Measurements from ENCODE around the gene ACYP2. TPM values are rescaled to one million over a fixed set of nuclear protein-coding genes. Genes with fewer than 3 reads are reported as not detected.

The ACYP2 gene
- total RNA-seq, 1 experiment from 2014 or later = 10.9 TPM

- no peak for DNase-seq
- H3K27ac Mint-ChIP-seq (ENCODE audit: unreplicated experiment) = no peak overlapping the region
- intact Hi-C loops (cut with micrococcal nuclease; ENCODE audit: unreplicated experiment) = no loop called here
- CTCF ChIA-PET = no interaction called here
- H3K9me3 Mint-ChIP-seq (ENCODE audit: low read depth, unreplicated experiment) = no peaks in the 10 kb centered on the region
- no peaks in the 10 kb centered on the region for H3K27me3 Mint-ChIP-seq (ENCODE audit: unreplicated experiment)
- TF ChIP-seq, protein P1, sequence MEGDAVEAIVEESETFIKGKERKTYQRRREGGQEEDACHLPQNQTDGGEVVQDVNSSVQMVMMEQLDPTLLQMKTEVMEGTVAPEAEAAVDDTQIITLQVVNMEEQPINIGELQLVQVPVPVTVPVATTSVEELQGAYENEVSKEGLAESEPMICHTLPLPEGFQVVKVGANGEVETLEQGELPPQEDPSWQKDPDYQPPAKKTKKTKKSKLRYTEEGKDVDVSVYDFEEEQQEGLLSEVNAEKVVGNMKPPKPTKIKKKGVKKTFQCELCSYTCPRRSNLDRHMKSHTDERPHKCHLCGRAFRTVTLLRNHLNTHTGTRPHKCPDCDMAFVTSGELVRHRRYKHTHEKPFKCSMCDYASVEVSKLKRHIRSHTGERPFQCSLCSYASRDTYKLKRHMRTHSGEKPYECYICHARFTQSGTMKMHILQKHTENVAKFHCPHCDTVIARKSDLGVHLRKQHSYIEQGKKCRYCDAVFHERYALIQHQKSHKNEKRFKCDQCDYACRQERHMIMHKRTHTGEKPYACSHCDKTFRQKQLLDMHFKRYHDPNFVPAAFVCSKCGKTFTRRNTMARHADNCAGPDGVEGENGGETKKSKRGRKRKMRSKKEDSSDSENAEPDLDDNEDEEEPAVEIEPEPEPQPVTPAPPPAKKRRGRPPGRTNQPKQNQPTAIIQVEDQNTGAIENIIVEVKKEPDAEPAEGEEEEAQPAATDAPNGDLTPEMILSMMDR (IDR thresholded peaks at IDR 0.05; ENCODE audit: unreplicated experiment) = no peak
- BruUV-seq (replicated peaks) = no TSS peak
- H3K4me3 Mint-ChIP-seq (ENCODE audit: low read depth, unreplicated experiment) = no peak overlapping the region
- no peaks in the 10 kb centered on the region for H3K36me3 Mint-ChIP-seq (ENCODE audit: insufficient read depth, unreplicated experiment)
- no peaks in the 10 kb centered on the region for H3K4me1 Mint-ChIP-seq (ENCODE audit: low read depth, unreplicated experiment)
These were observed 191.1 kb downstream of the ACYP2 start for GRCh38 chr2:54306556-54306955.

GRCh38 chr2:54308186-54308585 is 192.8 kb downstream of the ACYP2 start:
- CTCF ChIA-PET = interaction anchor here (0.5 kb wide), 1 partner anchor 137 kb away, joined by 5 read pairs; no protein-coding TSS in a partner anchor
- intact Hi-C loops (cut with micrococcal nuclease; ENCODE audit: unreplicated experiment) = no loop called here
- BruUV-seq (replicated peaks) = no TSS peak
- Mint-ChIP-seq H3K27me3 (ENCODE audit: unreplicated experiment) (no peaks in the 10 kb centered on the region), H3K9me3 (ENCODE audit: low read depth, unreplicated experiment) (no peaks in the 10 kb centered on the region), H3K4me1 (ENCODE audit: low read depth, unreplicated experiment) (no peaks in the 10 kb centered on the region), H3K27ac (ENCODE audit: unreplicated experiment) (no peak overlapping the region), H3K4me3 (ENCODE audit: low read depth, unreplicated experiment) (no peak overlapping the region), H3K36me3 (ENCODE audit: insufficient read depth, unreplicated experiment) (no peaks in the 10 kb centered on the region)
- TF ChIP-seq, protein P1 (IDR thresholded peaks at IDR 0.05; ENCODE audit: unreplicated experiment) = no peak
- no peak for DNase-seq

DNA sequence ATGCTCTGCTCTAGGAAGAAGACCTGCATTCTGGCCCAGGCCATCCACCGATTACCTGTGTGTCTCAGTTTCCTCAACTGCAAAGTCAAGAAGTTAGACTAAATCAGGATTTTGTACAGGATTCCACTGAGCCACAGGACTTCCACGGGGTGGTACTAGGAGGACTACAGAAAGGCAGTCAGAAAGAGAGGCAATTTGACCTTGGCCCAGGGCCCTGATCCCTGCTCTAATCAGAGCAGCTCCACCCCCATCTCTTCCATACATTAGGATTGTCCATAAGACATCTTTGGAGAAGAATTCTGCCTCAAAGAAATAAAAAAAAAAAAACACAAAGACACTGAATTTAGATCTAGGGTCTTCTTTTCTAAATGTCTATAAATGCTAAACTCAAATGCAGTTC is 193.4 kb downstream of the ACYP2 start:
- no peak overlapping the region for H3K4me3 Mint-ChIP-seq (ENCODE audit: low read depth, unreplicated experiment)
- H3K36me3 Mint-ChIP-seq (ENCODE audit: insufficient read depth, unreplicated experiment) = no peaks in the 10 kb centered on the region
- TF ChIP-seq, protein P1 (IDR thresholded peaks at IDR 0.05; ENCODE audit: unreplicated experiment) = no peak
- CTCF ChIA-PET = interaction anchor here (0.5 kb wide), 1 partner anchor 136 kb away, joined by 5 read pairs; no protein-coding TSS in a partner anchor
- no peaks in the 10 kb centered on the region for H3K9me3 Mint-ChIP-seq (ENCODE audit: low read depth, unreplicated experiment)
- no peak for DNase-seq
- intact Hi-C loops (cut with micrococcal nuclease; ENCODE audit: unreplicated experiment) = no loop called here
- no peaks in the 10 kb centered on the region for H3K4me1 Mint-ChIP-seq (ENCODE audit: low read depth, unreplicated experiment)
- H3K27ac Mint-ChIP-seq (ENCODE audit: unreplicated experiment) = no peak overlapping the region
- no TSS peak for BruUV-seq (replicated peaks)
- H3K27me3 Mint-ChIP-seq (ENCODE audit: unreplicated experiment) = no peaks in the 10 kb centered on the region

GRCh38 chr2:54310311-54310710 is 194.9 kb downstream of the ACYP2 start:
- Mint-ChIP-seq H3K4me3 (ENCODE audit: low read depth, unreplicated experiment) (no peak overlapping the region), H3K27me3 (ENCODE audit: unreplicated experiment) (no peaks in the 10 kb centered on the region), H3K4me1 (ENCODE audit: low read depth, unreplicated experiment) (no peaks in the 10 kb centered on the region), H3K9me3 (ENCODE audit: low read depth, unreplicated experiment) (no peaks in the 10 kb centered on the region), H3K36me3 (ENCODE audit: insufficient read depth, unreplicated experiment) (no peaks in the 10 kb centered on the region), H3K27ac (ENCODE audit: unreplicated experiment) (no peak overlapping the region)
- TF ChIP-seq, protein P1 (IDR thresholded peaks at IDR 0.05; ENCODE audit: unreplicated experiment) = no peak
- intact Hi-C loops (cut with micrococcal nuclease; ENCODE audit: unreplicated experiment) = no loop called here
- no peak for DNase-seq
- CTCF ChIA-PET = no interaction called here
- BruUV-seq (replicated peaks) = no TSS peak
